GM19455 (cell line): ENCODE results near the gene ACAP2.
"Not testable (repeated sequence)": the region's sequence is repeated elsewhere in the genome, so short reads cannot be mapped to it uniquely, and the experiment has no call there.

Experiments
- ATAC-seq: cut with Tn5 transposase; IDR thresholded peaks from one replicate; pipeline ENCODE4 v1.9.1; 2021; ENCODE audit not compliant: unreplicated experiment

ACAP2 gene

GRCh38 chr3:195394024-195394423 is 48.8 kb downstream of the ACAP2 start:
- ATAC-seq: peak; percentile 64

- no peak for ATAC-seq
These were observed 54.4 kb downstream of the ACAP2 start for GRCh38 chr3:195388380-195388779.

- no peak for ATAC-seq
These were observed 56.1 kb downstream of the ACAP2 start for GRCh38 chr3:195386739-195387138.

GRCh38 chr3:195385526-195385925 is 57.3 kb downstream of the ACAP2 start:
- no peak for ATAC-seq

GRCh38 chr3:195384952-195385351 is 57.9 kb downstream of the ACAP2 start:
- ATAC-seq: no peak

- ATAC-seq: no peak
These were observed 70.6 kb downstream of the ACAP2 start for GRCh38 chr3:195372220-195372619.

GRCh38 chr3:195366200-195366925 is 76.5 kb downstream of the ACAP2 start:
- no peak for ATAC-seq

- ATAC-seq: no peak
These were observed 77.4 kb downstream of the ACAP2 start for GRCh38 chr3:195365371-195365770.

- ATAC-seq: not testable (repeated sequence)
These were observed 85.0 kb downstream of the ACAP2 start for GRCh38 chr3:195357797-195358196.

- no peak for ATAC-seq
These were observed 86.4 kb downstream of the ACAP2 start for GRCh38 chr3:195356151-195357086.

GRCh38 chr3:195354009-195354408 is 88.8 kb downstream of the ACAP2 start:
- ATAC-seq: not testable (repeated sequence)

GRCh38 chr3:195352895-195353488 is 89.8 kb downstream of the ACAP2 start:
- ATAC-seq: no peak

GRCh38 chr3:195348426-195349115 is 94.2 kb downstream of the ACAP2 start:
- ATAC-seq: no peak

GRCh38 chr3:195337747-195338146 is 105.1 kb downstream of the ACAP2 start:
- ATAC-seq: no peak

- ATAC-seq: no peak
These were observed 107.9 kb downstream of the ACAP2 start for GRCh38 chr3:195334967-195335366.

- ATAC-seq: no peak
These were observed 123.8 kb downstream of the ACAP2 start for GRCh38 chr3:195319060-195319459.

GRCh38 chr3:195312714-195313113 is 130.1 kb downstream of the ACAP2 start:
- ATAC-seq: no peak

GRCh38 chr3:195307711-195308110 is 135.1 kb downstream of the ACAP2 start:
- no peak for ATAC-seq

GRCh38 chr3:195306369-195306768 is 136.5 kb downstream of the ACAP2 start:
- no peak for ATAC-seq

- ATAC-seq: no peak
These were observed 140.4 kb downstream of the ACAP2 start for GRCh38 chr3:195302431-195302830.

GRCh38 chr3:195297446-195297845 is 145.4 kb downstream of the ACAP2 start:
- no peak for ATAC-seq
